OCI-LY1 (cell line): ENCODE measurements around the gene STAT5A.

Experiments
- H2AFZ ChIP-seq: fragments of 200-600 bp; sonication (generic), shearing (Covaris generic); 2 replicates; pipeline ENCODE4 v1.6.0; 2014; ENCODE audit warnings: antibody characterized with exemption, mild to moderate bottlenecking, low read length
- H3F3A ChIP-seq: fragments of 200-600 bp; sonication (generic), shearing (Covaris generic); 2 replicates; pipeline ENCODE4 v1.6.0; 2014; ENCODE audit warnings: mild to moderate bottlenecking, antibody characterized with exemption, low read length, moderate library complexity; ENCODE audit not compliant: insufficient read depth
- H3K27ac ChIP-seq: fragments of 200-600 bp; sonication (generic); 2 replicates; pipeline ENCODE4 v1.5.1; 2014; ENCODE audit warnings: low read length, mixed run types, mild to moderate bottlenecking, low read depth; ENCODE audit not compliant: poor library complexity, severe bottlenecking
- H3K27me3 ChIP-seq: fragments of 200-600 bp; sonication (generic); 2 replicates; pipeline ENCODE4 v1.6.0; 2014; ENCODE audit warnings: antibody characterized with exemption, mild to moderate bottlenecking, low read length, moderate library complexity; ENCODE audit not compliant: insufficient read depth
- H3K36me3 ChIP-seq: fragments of 200-600 bp; sonication (generic); 2 replicates; pipeline ENCODE4 v1.6.1; 2014; ENCODE audit warnings: mild to moderate bottlenecking, antibody characterized with exemption, low read length, moderate library complexity, mixed read lengths; ENCODE audit not compliant: insufficient read depth
- H3K4me1 ChIP-seq: fragments of 200-600 bp; sonication (generic); 2 replicates; pipeline ENCODE4 v1.5.1; 2014; ENCODE audit warnings: mild to moderate bottlenecking, low read length, moderate library complexity; ENCODE audit not compliant: insufficient read depth, severe bottlenecking
- H3K4me2 ChIP-seq: fragments of 200-600 bp; sonication (generic), shearing (Covaris generic); 2 replicates; pipeline ENCODE4 v1.6.1; 2014; ENCODE audit warnings: low read length
- H3K4me3 ChIP-seq: fragments of 200-600 bp; sonication (generic); 2 replicates; pipeline ENCODE4 v1.5.1; 2014; ENCODE audit warnings: low read length, low read depth, mild to moderate bottlenecking, mixed read lengths; ENCODE audit not compliant: poor library complexity, severe bottlenecking
- H3K79me2 ChIP-seq: fragments of 200-600 bp; shearing (Covaris generic); 2 replicates; pipeline ENCODE4 v1.6.1; 2016; ENCODE audit warnings: mixed run types, low read length, mixed read lengths; ENCODE audit not compliant: insufficient read depth
- H3K9ac ChIP-seq: fragments of 200-600 bp; sonication (generic), shearing (Covaris generic); 2 replicates; pipeline ENCODE4 v1.6.1; 2014; ENCODE audit warnings: mild to moderate bottlenecking, low read length, mixed read lengths
- H3K9me2 ChIP-seq: fragments of 200-600 bp; sonication (generic), shearing (Covaris generic); 2 replicates; pipeline ENCODE4 v1.6.1; 2014; ENCODE audit warnings: low read depth, mild to moderate bottlenecking, low read length, mixed read lengths
- H3K9me3 ChIP-seq: fragments of 200-600 bp; shearing (Covaris generic); 2 replicates; pipeline ENCODE4 v1.6.1; 2014; ENCODE audit warnings: low read length, mixed read lengths
- H4K20me1 ChIP-seq: fragments of 200-600 bp; sonication (generic), shearing (Covaris generic); 2 replicates; pipeline ENCODE4 v1.6.0; 2016; ENCODE audit warnings: mild to moderate bottlenecking, low read length; ENCODE audit not compliant: insufficient read depth
- CTCF ChIP-seq: fragments of 200-600 bp; sonication (generic), shearing (Covaris generic); IDR thresholded peaks from 2 replicates; pipeline ENCODE4 v1.5.1; 2017; ENCODE audit warnings: mild to moderate bottlenecking, antibody characterized with exemption, low read length, moderate library complexity, mixed read lengths
- EZH2 ChIP-seq: fragments of 200-600 bp; sonication (generic), shearing (Covaris generic); IDR thresholded peaks from 2 replicates; pipeline ENCODE4 v1.8.0; 2017; ENCODE audit warnings: borderline replicate concordance, mixed run types, mild to moderate bottlenecking, antibody characterized with exemption, low read length, moderate library complexity, mixed read lengths

The STAT5A gene

GRCh38 chr17:42288803-42289610, 709 bp downstream of the STAT5A start:
- Histone ChIP-seq H3K4me1 (peaks cover 4% of the 10 kb centered on the region), H3K27me3 (peaks cover 18% of the 10 kb centered on the region), H3K27ac (no peak overlapping the region), H4K20me1 (no peaks in the 10 kb centered on the region), H2AFZ (no peak overlapping the region), H3K9me2 (no peaks in the 10 kb centered on the region), H3K9ac (no peak overlapping the region), H3F3A (no peaks in the 10 kb centered on the region), H3K4me3 (no peak overlapping the region), H3K36me3 (no peaks in the 10 kb centered on the region), H3K9me3 (no peaks in the 10 kb centered on the region), H3K79me2 (no peaks in the 10 kb centered on the region), H3K4me2 (peak overlapping the region; percentile 32)
- TF ChIP-seq EZH2 (no peak), CTCF (no peak)

- Histone ChIP-seq H2AFZ (no peak overlapping the region), H3K9ac (no peak overlapping the region), H3K36me3 (no peaks in the 10 kb centered on the region), H3K9me3 (no peaks in the 10 kb centered on the region), H3K79me2 (no peaks in the 10 kb centered on the region), H3K27me3 (peaks cover 18% of the 10 kb centered on the region), H3K4me2 (no peak overlapping the region), H3K4me3 (no peak overlapping the region), H3K9me2 (no peaks in the 10 kb centered on the region), H3F3A (no peaks in the 10 kb centered on the region), H4K20me1 (no peaks in the 10 kb centered on the region), H3K27ac (no peak overlapping the region), H3K4me1 (peaks cover 4% of the 10 kb centered on the region)
- TF ChIP-seq EZH2: no peak
- no peak for TF ChIP-seq CTCF
Measured at GRCh38 chr17:42289611-42290181, 1.4 kb downstream of the STAT5A start.

GRCh38 chr17:42290577-42290976, 2.3 kb downstream of the STAT5A start:
- Histone ChIP-seq H3K27ac (no peak overlapping the region), H3K9me2 (no peaks in the 10 kb centered on the region), H3K4me3 (no peak overlapping the region), H3K79me2 (no peaks in the 10 kb centered on the region), H3F3A (no peaks in the 10 kb centered on the region), H3K9ac (no peak overlapping the region), H2AFZ (no peak overlapping the region), H3K9me3 (no peaks in the 10 kb centered on the region), H4K20me1 (no peaks in the 10 kb centered on the region), H3K4me2 (no peak overlapping the region), H3K4me1 (peaks cover 4% of the 10 kb centered on the region), H3K36me3 (no peaks in the 10 kb centered on the region), H3K27me3 (peaks cover 18% of the 10 kb centered on the region)
- TF ChIP-seq CTCF (no peak), EZH2 (no peak)
